GM12878 (cell line): ENCODE measurements around the gene DNAAF2. TPM values are rescaled to one million over a fixed set of nuclear protein-coding genes. Genes with fewer than 3 reads are reported as not detected.

Experiments used
- ATAC-seq: fragments of 200-7000 bp; cut with Tn5 transposase; 3 replicates; pipeline ENCODE4 v1.9.1; 2020; ENCODE audit warnings: mild to moderate bottlenecking, moderate library complexity
- BruUV-seq: library from RNA; stranded (reverse); fragments of 400-500 nt; replicated peaks from 2 replicates; lab custom pipeline; 2021; lab: Mats Ljungman, UMichigan
- CTCF ChIA-PET: fragments of 300-600 bp; sonication (Branson Sonifier 250); formaldehyde crosslinking; extraction: SDS; loops from one replicate; lab custom pipeline; 2021; ENCODE audit warnings: inconsistent platforms; lab: Yijun Ruan, JAX
- POLR2A ChIA-PET: fragments of 350-600 bp; formaldehyde crosslinking; extraction: SDS; loops from one replicate; lab custom pipeline; 2021; ENCODE audit warnings: inconsistent platforms; lab: Charles Lee
- RAD21 ChIA-PET: fragments of 300-600 bp; sonication (Branson Sonifier 250); formaldehyde crosslinking; loops from one replicate; lab custom pipeline; 2023; ENCODE audit warnings: antibody characterized with exemption; ENCODE audit not compliant: unreplicated experiment; lab: Charles Lee
- SMC1A ChIA-PET: fragments of 300-600 bp; sonication (Branson Sonifier 250); formaldehyde crosslinking; loops from one replicate; lab custom pipeline; 2023; ENCODE audit not compliant: unreplicated experiment, uncharacterized antibody; lab: Charles Lee
- DNase-seq: peaks from one replicate; pipeline ENCODE4 v3.0.0-alpha.2; 2011; ENCODE audit warnings: low read depth, low spot score
- FAIRE-seq: peaks from 3 replicates; lab custom pipeline; 2011; peaks lifted over from hg19 to GRCh38; lab: Jason Lieb, UNC
- H2AFZ ChIP-seq: 2 replicates; pipeline ENCODE4 v1.6.0; 2011; ENCODE audit warnings: low read depth, low read length, control low read depth; ENCODE audit not compliant: control insufficient read depth
- H3K27ac ChIP-seq: 2 replicates; pipeline ENCODE4 v1.5.1; 2011; ENCODE audit warnings: control low read depth; ENCODE audit not compliant: control insufficient read depth, insufficient read depth
- H3K27me3 ChIP-seq, 2 experiments: replicated peaks in 1 of 2; 2 replicates each; pipeline versions ENCODE4 v1.6.0 to v1.6.1; 2011; ENCODE audit warnings: low read length in 1 of 2; ENCODE audit not compliant: control insufficient read depth in 2 of 2, insufficient read depth in 2 of 2
- H3K36me3 ChIP-seq, 2 experiments: 2 replicates each; pipeline ENCODE4 v1.5.1; 2011; ENCODE audit warnings: low read length in 1 of 2; ENCODE audit not compliant: control insufficient read depth in 2 of 2, insufficient read depth in 2 of 2
- H3K4me1 ChIP-seq: 2 replicates; pipeline ENCODE4 v1.6.1; 2011; ENCODE audit warnings: mild to moderate bottlenecking, low read length, moderate library complexity, mixed read lengths; ENCODE audit not compliant: control insufficient read depth, insufficient read depth
- H3K4me2 ChIP-seq: 2 replicates; pipeline ENCODE4 v1.6.0; 2011; ENCODE audit warnings: control low read depth; ENCODE audit not compliant: control insufficient read depth, insufficient read depth
- H3K4me3 ChIP-seq: fragments of 200-600 bp; sonication (generic); 2 replicates; pipeline ENCODE4 v1.5.1; 2016
- H3K79me2 ChIP-seq: 2 replicates; pipeline ENCODE4 v1.6.0; 2011; ENCODE audit warnings: low read length; ENCODE audit not compliant: control insufficient read depth, insufficient read depth
- H3K9ac ChIP-seq: 2 replicates; pipeline ENCODE4 v1.8.0; 2011; ENCODE audit warnings: low read length, control low read depth, mixed read lengths; ENCODE audit not compliant: control insufficient read depth, insufficient read depth
- H3K9me3 ChIP-seq: replicated peaks from 3 replicates; pipeline ENCODE4 v1.5.1; 2011; ENCODE audit warnings: mild to moderate bottlenecking, low read length; ENCODE audit not compliant: control insufficient read depth, insufficient read depth
- H4K20me1 ChIP-seq: 2 replicates; pipeline ENCODE4 v1.6.0; 2011; ENCODE audit not compliant: control insufficient read depth, insufficient read depth
- CBX3 ChIP-seq: fragments of 200-600 bp; sonication (generic); IDR thresholded peaks from 2 replicates; pipeline ENCODE4 v1.6.1; 2016; ENCODE audit warnings: low read depth, borderline replicate concordance
- EGR1 ChIP-seq, 2 experiments: IDR thresholded peaks; 1 replicate in 1 of 2; 2 replicates in 1 of 2; pipeline ENCODE4 v1.6.1; 2011 to 2012; ENCODE audit warnings: low read depth in 2 of 2, low read length in 2 of 2, borderline replicate concordance in 1 of 2, mild to moderate bottlenecking in 1 of 2, moderate library complexity in 1 of 2
- MEF2B ChIP-seq: fragments of 450-650 bp; IDR thresholded peaks from 2 replicates; pipeline ENCODE4 v1.6.1; 2018; ENCODE audit warnings: mild to moderate bottlenecking, moderate library complexity; ENCODE audit not compliant: partially characterized antibody, poor library complexity, severe bottlenecking
- NFIC ChIP-seq: IDR thresholded peaks from 2 replicates; pipeline ENCODE4 v1.6.1; 2012; ENCODE audit warnings: low read depth, mild to moderate bottlenecking, inconsistent platforms, low read length, moderate library complexity
- SP1 ChIP-seq: IDR thresholded peaks from one replicate; pipeline ENCODE4 v1.6.1; 2011; ENCODE audit warnings: low read depth, low read length
- TBL1XR1 ChIP-seq: IDR thresholded peaks from 2 replicates; pipeline ENCODE4 v1.6.1; 2012; ENCODE audit warnings: low read depth, low read length, improper control_type of control experiment
- WGBS: methylation state at CpG from one replicate; pipeline ENCODE4 v1.1.6; 2016; ENCODE audit warnings: low lambda C conversion rate; ENCODE audit not compliant: insufficient replicate concordance, insufficient coverage; ENCODE audit errors: missing lambda C conversion rate; 5-methylcytosine and 5-hydroxymethylcytosine counted together
- in situ Hi-C: fragments of 300-500 bp; cut with MboI; formaldehyde crosslinking; loops from 9 replicates; pipeline ENCODE4 v1.14.3; 2018; ENCODE audit warnings: mixed read lengths
- intact Hi-C: fragments of 100-400 bp; cut with micrococcal nuclease; formaldehyde crosslinking; loops from one replicate; pipeline ENCODE4 v1.14.2; 2022; ENCODE audit not compliant: unreplicated experiment
- polyA plus RNA-seq, 11 experiments: library from polyadenylated mRNA; depleted of rRNA in 4 of 11; unstranded in 6 of 11; stranded (reverse) in 5 of 11; fragments of >200 nt; fragmentation: Nextera tagmentation in 4 of 11; fragmentation: Illumina TruSeq in 1 of 11; extraction: Ambion mirVana in 4 of 11; extraction: Trizol in 1 of 11; gene quantifications; 1 replicate in 1 of 11; 2 replicates in 10 of 11; pipeline versions ENCODE4 v1.2.1 to v1.2.3, GENCODE V29; 2011 to 2016; ENCODE audit warnings: inconsistent platforms in 2 of 11, missing spikeins in 2 of 11, low read depth in 1 of 11
- total RNA-seq, 4 experiments: library from RNA; depleted of rRNA in 3 of 4; stranded (reverse); fragments of >200 nt in 3 of 4; fragmentation: Illumina TruSeq in 1 of 4; extraction: Trizol in 1 of 4; gene quantifications; 2 replicates each; pipeline versions ENCODE4 v1.2.1 to v1.2.3, GENCODE V29; 2013 to 2021
- TF ChIP-seq, protein P1 (sequence below): IDR thresholded peaks from 2 replicates; pipeline ENCODE4 v1.6.1; 2012; ENCODE audit warnings: low read length, inconsistent platforms

DNAAF2 gene
- total and polyA plus RNA-seq, 10 of the 15 experiments (the other 5 are each of a cell fraction or from before 2014, with no cell fraction given) = 5.7 to 24.7 (median 10.8) TPM

DNA sequence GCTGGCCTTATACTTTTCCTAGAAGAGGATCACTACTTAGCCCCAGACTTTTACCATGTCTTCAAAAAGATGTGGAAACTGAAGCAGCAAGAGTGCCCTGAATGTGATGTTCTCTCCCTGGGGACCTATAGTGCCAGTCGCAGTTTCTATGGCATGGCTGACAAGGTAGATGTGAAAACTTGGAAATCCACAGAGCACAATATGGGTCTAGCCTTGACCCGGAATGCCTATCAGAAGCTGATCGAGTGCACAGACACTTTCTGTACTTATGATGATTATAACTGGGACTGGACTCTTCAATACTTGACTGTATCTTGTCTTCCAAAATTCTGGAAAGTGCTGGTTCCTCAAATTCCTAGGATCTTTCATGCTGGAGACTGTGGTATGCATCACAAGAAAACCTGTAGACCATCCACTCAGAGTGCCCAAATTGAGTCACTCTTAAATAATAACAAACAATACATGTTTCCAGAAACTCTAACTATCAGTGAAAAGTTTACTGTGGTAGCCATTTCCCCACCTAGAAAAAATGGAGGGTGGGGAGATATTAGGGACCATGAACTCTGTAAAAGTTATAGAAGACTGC, 12.9 kb downstream of the DNAAF2 start:
- ChIA-PET SMC1A (interaction anchor here (1.4 to 3.2 kb wide), 3 partner anchors 9 to 36 kb away, joined by 5 to 28 read pairs (median 12); partner anchors contain the start of genes DNAAF2 and RPS29), POLR2A (interaction anchor here (0.6 to 6.2 kb wide), 8 partner anchors 10 to 247 kb away, joined by 3 to 122 read pairs (median 4); partner anchors contain the start of genes DNAAF2, KLHDC2, LRR1 and RPS29), CTCF (interaction anchor here (0.5 to 2.7 kb wide), 5 partner anchors 10 to 240 kb away, joined by 3 to 23 read pairs (median 9); partner anchors contain the start of gene RPS29), RAD21 (interaction anchor here (0.6 to 5.8 kb wide), 4 partner anchors 11 to 493 kb away, joined by 3 to 82 read pairs (median 19); partner anchors contain the start of genes DNAAF2, KLHDC2 and LRR1)
- DNase-seq (no peak), ATAC-seq (no peak), FAIRE-seq (no peak)
- H2AFZ ChIP-seq = no peak overlapping the region
- H3K27ac ChIP-seq = peak overlapping the region; percentile 98
- WGBS = 0% methylated on average over 3 of the region's 3 CpGs
- in situ Hi-C loops (loop anchor here (10.0 kb wide), 1 partner anchor 1203 kb away; no protein-coding TSS in a partner anchor), intact Hi-C loops (loop anchor here (5.0 kb wide), 1 partner anchor 1045 kb away; the partner anchor contains the start of gene SAV1)
- H3K79me2 ChIP-seq = peaks cover 95% of the 10 kb centered on the region
- peaks cover 0 to 6% of the 10 kb centered on the region in 2 experiments for H3K36me3 ChIP-seq
- H4K20me1 ChIP-seq = no peaks in the 10 kb centered on the region
- no peaks in the 10 kb centered on the region; the same call in 1 of the 2 replicates for H3K4me1 ChIP-seq
- H3K4me2 ChIP-seq = peak overlapping the region; percentile 95
- H3K4me3 ChIP-seq = peak overlapping the region; percentile 92
- BruUV-seq = TSS peak; percentile 81
- H3K27me3 ChIP-seq = no peaks in the 10 kb centered on the region
- peak; percentile 49 for TF ChIP-seq MEF2B
- TF ChIP-seq TBL1XR1 = no peak
- no peak for TF ChIP-seq EGR1 (IDR thresholded peaks at IDR 0.05; ENCODE audit: borderline replicate concordance in 1 of 2, low read depth in 2 of 2, low read length in 2 of 2)
- no peak for TF ChIP-seq SP1
- TF ChIP-seq, protein P1, sequence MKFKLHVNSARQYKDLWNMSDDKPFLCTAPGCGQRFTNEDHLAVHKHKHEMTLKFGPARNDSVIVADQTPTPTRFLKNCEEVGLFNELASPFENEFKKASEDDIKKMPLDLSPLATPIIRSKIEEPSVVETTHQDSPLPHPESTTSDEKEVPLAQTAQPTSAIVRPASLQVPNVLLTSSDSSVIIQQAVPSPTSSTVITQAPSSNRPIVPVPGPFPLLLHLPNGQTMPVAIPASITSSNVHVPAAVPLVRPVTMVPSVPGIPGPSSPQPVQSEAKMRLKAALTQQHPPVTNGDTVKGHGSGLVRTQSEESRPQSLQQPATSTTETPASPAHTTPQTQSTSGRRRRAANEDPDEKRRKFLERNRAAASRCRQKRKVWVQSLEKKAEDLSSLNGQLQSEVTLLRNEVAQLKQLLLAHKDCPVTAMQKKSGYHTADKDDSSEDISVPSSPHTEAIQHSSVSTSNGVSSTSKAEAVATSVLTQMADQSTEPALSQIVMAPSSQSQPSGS = no peak
- TF ChIP-seq CBX3 = no peak
- TF ChIP-seq NFIC = no peak
- no peaks in the 10 kb centered on the region for H3K9me3 ChIP-seq
- peak overlapping the region; percentile 98 for H3K9ac ChIP-seq
